ENCODE results near the gene ADD3. TPM values are rescaled to one million over a fixed set of nuclear protein-coding genes. Genes with fewer than 3 reads are reported as not detected.

Gene ADD3
- total RNA-seq, 1 donor from 2014 or later, result 117 TPM

Other genes with a start within 250 kb of the ADD3 start
- gene XPNPEP1, start 84.5 kb upstream of the ADD3 start, total RNA-seq, result 36.4 TPM
- gene MXI1, start 199.6 kb downstream of the ADD3 start, total RNA-seq, result 79.8 TPM